HG02840 (cell line): ENCODE measurements around the gene TUT4.

Source experiments
- ATAC-seq: cut with Tn5 transposase; IDR thresholded peaks from one replicate; pipeline ENCODE4 v1.9.1; 2021; ENCODE audit warnings: mild to moderate bottlenecking, moderate library complexity, moderate number of reproducible peaks; ENCODE audit not compliant: unreplicated experiment, low FRiP score

The TUT4 gene

GRCh38 chr1:52572387-52572786 is 19.5 kb upstream of the TUT4 start:
- ATAC-seq, result no peak

DNA sequence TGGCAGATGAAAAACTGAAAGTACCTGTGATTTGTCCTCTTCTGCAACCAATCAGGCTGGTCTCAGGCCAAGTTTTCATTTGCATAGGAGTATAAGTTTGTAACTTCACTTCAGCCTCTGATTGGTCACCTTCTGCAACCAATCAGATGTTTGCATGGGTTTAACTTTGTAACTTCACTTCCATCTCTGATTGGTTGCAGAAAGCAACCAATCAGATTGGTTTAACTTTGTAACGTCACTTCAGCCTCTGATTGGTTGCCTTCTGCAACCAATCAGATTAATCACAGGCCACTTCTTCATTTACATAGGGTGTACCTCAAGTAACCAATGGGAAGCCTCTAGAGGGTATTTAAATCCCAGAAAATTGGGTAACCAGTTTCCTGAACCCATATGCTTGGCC is 18.9 kb upstream of the TUT4 start:
- ATAC-seq, result no peak

- ATAC-seq, result no peak
Measured at GRCh38 chr1:52569449-52570210, 16.7 kb upstream of the TUT4 start.

- no peak for ATAC-seq
Measured at GRCh38 chr1:52567943-52568342, 15.1 kb upstream of the TUT4 start.

DNA sequence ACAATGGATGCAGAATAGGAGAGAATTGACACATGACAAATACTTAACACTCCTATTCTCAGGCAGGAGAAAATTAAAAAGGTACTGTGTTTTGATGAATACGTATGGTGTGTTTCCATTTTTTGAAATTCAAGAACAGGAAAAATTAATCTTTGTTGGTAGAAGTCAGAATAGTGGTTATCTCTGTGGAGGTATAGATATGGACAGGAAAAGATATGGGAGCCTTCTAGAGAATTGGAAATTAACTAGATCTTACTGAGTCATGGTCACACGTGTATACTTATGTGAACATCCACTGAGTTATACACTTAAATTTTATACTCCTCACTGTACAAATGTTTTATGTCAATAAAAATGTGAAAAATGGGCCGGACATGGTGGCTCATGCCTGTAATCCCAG is 9.9 kb upstream of the TUT4 start:
- no peak for ATAC-seq

DNA sequence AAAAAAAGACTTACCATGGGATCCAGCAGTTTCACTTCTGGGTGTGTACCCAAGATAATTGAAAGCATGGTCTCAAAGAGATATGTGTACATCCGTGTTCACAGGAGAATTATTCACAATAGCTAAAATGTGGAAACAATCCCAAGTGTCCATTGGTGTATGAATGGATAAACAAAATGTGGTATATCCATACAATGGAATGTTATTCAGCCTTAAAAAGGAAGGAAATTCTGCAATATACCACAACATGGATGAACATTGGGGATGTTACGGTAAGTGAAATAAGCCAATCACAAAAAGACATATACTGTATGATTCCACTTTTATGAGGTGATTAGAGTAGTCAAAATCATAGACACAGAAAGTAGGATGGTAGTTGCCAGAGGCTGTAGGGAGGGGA is 7.0 kb upstream of the TUT4 start:
- no peak for ATAC-seq

GRCh38 chr1:52558941-52559340 is 6.0 kb upstream of the TUT4 start:
- no peak for ATAC-seq

DNA sequence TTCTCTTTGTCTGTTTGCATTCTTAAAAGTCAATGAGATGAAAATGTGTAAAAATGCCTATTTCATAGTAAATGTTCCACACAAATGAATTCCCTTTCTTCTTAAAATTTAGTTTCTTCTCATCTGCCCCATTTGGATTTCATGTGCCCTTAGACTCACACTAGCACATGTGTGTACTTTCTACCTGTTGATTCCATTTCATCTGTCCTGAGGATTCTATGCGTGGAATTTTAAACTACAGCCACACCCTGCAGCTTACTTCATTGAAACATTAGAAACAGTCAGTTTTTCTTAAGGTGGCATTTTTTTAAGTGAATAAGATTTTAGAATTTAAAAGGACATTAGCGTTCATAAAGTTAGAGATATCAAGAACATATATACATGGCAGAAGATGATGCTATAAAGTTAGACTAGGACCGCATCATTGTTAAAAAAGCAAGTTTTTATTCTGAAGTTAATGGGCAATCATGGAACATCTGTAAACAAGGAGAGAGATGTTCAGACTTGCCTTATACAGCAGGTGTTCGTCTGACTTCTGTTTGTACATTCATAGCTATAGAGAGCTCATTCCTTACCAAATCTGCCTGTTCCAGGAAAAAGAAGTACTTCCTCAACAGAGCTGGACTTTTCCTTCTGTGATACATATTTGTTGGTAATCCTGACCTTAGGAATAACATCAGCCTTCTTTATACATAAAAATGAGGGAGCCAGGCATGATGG is 3.9 kb upstream of the TUT4 start:
- ATAC-seq, result no peak

- no peak for ATAC-seq
Measured at GRCh38 chr1:52554756-52555155, 1.9 kb upstream of the TUT4 start.

DNA sequence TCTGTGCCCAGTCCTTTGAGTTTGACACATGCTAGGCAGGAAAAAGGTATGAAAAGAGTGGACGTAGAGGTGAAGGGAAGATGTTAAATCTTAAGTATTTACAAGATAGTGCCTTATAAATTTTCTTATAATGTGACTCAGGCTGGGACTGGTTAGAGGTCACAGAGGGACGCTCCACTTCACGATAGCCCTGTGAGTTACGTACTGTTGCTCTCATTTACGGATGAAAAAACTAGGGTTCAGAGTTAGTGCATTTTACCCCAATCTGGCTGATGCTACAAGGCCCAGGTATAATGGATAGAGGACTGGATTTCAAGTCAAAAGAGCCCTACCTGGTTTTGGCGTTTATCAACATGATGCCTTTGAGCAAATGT is 1.4 kb upstream of the TUT4 start:
- ATAC-seq, result no peak

DNA sequence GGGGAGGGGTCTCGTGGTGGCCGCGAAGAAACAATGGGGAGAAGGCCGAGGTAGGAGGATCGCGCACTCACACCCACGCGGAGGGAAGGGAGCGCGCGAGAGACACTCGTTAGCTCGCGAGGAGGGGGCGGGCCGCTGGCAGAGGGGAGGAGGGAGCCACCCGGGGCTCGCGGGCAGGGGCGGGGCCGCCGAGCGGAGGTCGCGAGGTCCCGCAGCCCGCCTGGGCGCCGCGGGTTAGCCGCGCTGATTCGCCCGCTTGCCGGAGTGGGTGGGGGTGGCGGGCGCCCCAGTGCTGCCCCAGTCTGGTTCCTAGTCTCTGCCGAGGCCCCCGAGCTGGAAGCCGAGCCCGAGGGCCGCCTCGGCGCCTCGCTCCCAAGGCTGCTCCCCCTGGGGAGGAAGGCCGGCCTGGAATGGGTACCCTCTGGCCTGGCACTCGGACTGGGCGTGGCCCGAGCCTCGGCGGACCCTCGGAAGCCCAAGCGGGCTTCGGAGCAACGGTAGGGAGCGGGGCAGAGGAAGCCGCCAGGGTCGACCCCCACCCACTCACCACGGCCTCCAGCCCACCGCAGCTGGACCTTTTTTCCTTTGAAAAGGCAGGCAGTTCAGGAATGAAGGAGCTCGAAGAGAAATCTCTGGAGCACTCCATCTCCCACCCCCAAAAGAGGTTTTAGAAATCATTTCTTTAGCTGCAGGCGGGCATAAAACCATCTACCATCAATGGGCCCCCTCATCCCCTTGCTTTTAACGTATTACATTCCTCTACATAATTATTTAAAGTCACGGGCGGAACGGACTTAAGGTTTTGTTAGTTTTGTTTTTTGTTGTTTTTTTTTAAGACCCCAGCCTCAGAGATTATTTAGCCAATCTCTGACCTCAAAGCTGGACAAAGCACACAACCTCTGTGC is 722 bp upstream of the TUT4 start:
- ATAC-seq, result no peak

DNA sequence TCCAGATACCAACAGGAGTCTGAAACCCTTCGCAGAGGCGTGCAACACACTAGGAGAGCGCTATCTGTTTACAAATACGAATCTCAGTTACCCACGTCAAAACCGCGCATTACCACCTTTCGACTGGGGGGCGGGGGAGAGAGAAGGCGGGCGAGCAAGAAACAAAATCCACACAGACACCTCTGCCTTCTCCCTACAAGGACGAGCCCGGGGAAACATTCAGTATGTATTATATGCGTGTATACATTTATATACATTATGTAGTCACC is 722 bp downstream of the TUT4 start:
- ATAC-seq, result no peak

DNA sequence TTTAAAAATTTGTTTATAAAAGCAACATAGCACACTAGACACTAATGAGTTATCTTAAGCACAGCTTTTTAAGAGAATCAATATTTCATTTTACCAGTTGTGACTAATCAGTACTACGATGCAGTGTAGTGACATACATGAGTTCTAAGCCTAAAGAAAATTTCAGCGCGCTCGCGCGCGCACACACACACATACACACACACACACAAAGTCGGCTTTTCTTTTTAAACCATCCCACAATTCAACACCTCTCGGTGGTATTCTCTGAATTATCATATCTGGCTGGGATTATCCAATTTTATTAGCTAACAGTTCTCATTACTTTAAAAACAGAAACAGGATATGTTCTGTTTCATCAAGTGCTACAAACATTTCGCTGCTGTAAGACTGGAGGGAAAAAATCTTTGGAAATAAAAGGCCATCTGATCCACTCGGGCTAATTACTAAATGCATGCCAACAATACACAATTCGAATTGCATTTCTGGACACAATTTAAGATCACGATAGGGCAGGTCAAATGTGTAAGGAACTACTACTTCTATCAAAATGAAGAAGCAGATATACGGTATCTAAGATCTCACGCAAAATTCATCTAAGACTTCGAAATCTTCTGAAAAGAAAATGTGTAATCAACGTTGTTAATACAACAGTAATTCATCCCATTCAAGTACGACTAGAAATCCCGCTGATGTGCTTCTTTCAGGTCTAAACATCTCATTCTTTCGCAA is 1.2 kb downstream of the TUT4 start:
- ATAC-seq, result no peak

DNA sequence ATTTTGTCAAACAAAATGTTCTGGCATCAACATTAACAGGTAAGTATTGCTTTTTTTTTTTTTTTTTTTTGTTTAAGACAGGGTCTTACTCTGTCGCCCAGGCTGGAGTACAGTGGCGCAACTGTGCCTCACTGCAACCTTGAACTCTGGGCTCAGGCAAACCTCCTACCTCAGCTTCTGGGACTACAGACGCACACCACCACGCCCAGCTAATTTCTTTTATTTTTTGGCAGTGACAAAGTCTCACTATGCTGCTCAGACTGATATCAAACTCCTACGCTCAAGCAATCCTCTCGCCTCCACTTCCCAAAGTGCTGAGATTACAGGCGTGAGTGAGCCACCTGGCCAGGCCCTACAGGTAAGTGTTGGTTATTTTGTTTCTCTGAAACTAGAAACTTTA is 2.4 kb downstream of the TUT4 start:
- ATAC-seq, result no peak

DNA sequence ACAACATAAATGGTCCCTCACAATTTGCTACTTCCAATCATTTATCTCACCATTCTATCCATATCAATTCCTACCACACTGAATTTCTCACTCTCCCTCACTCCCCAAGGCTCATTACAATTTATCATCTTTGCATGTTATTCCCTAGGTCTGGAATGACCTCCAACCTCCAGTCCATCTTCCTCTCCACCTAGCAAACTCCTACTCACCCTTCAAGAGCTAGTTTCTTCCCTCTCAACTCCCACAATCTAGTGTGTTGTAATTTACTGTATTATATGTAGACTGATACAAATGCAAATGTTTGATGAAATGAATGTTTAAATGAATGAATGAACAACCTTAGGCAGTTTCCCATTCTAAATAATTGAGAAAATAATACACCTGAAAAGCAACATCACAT is 3.6 kb downstream of the TUT4 start:
- ATAC-seq, result no peak

DNA sequence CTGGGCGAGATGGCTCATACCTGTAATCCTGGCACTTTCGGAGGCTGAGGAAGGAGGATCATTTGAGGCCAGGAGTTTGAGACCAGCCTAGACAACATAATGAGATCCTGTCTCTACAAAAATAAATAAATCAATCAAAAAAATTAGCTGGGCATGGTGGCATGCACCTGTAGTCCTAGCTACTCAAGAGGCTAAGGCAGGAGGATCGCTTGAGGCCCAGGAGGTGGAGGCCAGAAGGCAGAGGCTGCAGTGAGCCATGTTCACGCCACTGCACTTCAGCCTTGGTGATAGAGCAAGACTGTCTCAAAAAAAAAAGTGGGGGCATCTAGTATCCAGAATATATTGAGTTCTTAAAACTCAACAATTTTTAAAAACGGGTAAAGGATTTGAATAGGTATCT is 6.0 kb downstream of the TUT4 start:
- no peak for ATAC-seq

DNA sequence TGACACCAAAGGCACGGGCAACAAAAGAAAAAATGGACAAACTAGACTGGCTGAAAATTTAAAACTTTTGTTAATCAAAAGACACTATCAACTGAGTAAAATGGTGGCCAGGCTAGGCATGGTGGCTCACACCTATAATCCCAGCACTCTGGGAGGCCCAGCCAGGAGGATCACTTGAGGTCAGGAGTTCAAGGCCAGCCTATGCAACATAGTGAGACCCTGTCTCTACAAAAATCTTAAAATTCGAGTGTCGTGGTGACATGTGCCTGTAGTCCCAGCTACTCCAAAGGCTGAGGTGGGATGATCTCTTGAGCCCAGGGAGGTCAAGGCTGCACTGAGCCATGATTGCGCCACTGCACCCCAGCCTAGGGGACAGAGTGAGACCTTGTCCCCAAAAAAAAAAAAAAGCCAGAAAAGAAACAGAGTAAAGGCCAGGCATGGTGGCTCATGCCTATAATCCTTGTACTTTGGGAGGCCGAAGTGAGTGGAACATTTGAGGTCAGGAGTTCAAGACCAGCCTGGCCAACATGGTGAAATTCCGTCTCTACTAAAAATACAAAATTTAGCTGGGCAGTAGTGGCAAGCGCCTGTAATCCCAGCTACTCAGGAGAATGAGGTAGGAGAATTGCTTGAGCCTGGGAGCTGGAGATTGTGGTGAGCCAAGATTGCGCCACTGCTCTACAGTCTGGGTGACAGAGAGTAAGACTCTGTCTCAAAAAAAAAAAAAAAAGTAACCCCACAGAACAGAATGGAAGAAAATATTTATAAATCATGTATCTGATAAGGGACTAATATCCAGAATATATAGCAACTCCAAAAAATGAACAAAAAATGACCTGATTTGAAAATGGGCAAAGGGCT is 8.0 kb downstream of the TUT4 start:
- ATAC-seq, result no peak

DNA sequence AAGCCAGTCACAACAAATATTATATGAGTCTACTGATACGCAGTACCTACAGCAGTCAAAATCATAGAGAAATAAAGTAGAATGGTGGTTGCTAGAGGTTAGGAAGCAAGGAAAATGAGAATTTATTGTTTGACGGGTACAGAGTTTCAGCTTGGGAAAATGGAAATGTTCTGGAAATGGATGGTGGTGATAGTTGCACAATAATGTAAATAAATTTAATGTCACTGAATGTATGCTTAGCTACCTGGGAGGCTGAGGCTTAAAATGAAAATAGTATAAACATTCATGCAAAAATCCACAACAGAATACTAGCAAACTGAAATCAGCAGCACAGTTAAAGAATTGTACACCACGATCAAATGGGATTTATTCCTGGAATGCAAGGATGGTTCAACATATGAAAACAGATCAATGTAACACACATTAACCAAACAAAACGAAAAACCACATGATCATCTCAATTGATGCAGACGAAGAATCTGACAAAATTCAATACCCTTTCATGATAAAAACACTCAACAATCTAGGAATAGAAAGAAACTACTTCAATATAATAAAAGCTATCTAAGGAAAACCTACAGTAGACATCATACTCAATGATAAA is 10.7 kb downstream of the TUT4 start:
- no peak for ATAC-seq

DNA sequence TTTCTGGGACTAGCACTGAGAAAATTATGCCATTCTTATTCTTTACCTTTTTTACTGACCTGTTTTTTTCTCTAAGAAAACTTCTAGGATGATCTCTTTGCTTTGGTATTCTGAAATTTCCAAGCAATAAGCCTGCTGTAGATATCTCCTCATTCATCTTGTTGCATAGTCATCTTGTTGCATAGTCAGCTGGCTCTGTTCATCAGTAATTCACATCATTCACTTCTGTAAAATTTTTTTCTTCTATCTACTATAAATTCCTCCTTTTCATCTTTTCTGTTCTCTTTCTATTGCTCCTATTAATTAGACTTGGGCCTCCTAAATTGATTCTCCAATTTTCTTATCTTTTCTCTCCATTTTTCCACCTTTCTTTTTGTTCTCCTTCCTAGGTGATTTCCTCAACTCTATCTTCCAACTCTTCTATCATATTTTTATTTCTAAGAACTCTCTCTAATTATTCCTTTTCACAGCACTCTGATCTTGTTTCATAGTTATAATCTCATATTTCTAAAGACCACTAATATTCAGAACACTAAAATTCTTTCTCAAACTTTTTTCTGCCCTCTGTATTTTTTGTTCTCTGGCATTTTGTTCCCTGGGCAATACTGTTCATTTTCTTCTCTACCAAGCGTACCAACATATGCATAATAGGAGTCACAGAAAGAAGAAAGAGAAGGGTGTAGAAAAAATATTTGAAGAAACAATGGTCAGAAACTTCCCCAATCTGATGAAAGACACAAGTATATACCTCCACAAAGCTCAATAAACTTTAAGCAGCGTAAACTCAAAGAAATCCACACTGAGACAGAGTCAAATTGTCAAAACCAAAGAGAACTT is 17.7 kb downstream of the TUT4 start:
- ATAC-seq, result no peak
